Measurements from ENCODE around the gene UBIAD1. TPM values are rescaled to one million over a fixed set of nuclear protein-coding genes. Genes with fewer than 3 reads are reported as not detected.

The UBIAD1 gene
- total RNA-seq, 1 experiment from 2014 or later, result 14.8 TPM

- POLR2A ChIA-PET (ENCODE audit: unreplicated experiment), result no interaction called here
- H3F3A ChIP-seq (ENCODE audit: low read length, unreplicated experiment), result no peaks in the 10 kb centered on the region
- CTCF ChIA-PET, result interaction anchor here (0.5 to 0.6 kb wide), 2 partner anchors 24 to 474 kb away, joined by 3 to 4 read pairs; partner anchors contain the start of gene MTOR
- no peak overlapping the region for H3K27ac ChIP-seq (ENCODE audit: low read length)
- H3K79me2 ChIP-seq (ENCODE audit: low read length), result peaks cover 20% of the 10 kb centered on the region
- H2AFZ ChIP-seq (ENCODE audit: low read length), result no peak overlapping the region
- H3K9me2 ChIP-seq (replicated peaks; ENCODE audit: low read length), result no peaks in the 10 kb centered on the region
- ATAC-seq (no peak), DNase-seq (no peak)
- H3K9me3 ChIP-seq (ENCODE audit: low read length), result no peaks in the 10 kb centered on the region
- TF ChIP-seq, protein P1, sequence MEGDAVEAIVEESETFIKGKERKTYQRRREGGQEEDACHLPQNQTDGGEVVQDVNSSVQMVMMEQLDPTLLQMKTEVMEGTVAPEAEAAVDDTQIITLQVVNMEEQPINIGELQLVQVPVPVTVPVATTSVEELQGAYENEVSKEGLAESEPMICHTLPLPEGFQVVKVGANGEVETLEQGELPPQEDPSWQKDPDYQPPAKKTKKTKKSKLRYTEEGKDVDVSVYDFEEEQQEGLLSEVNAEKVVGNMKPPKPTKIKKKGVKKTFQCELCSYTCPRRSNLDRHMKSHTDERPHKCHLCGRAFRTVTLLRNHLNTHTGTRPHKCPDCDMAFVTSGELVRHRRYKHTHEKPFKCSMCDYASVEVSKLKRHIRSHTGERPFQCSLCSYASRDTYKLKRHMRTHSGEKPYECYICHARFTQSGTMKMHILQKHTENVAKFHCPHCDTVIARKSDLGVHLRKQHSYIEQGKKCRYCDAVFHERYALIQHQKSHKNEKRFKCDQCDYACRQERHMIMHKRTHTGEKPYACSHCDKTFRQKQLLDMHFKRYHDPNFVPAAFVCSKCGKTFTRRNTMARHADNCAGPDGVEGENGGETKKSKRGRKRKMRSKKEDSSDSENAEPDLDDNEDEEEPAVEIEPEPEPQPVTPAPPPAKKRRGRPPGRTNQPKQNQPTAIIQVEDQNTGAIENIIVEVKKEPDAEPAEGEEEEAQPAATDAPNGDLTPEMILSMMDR (conservative IDR thresholded peaks at IDR 0.05; ENCODE audit: low read depth, low read length), result no peak
- TF ChIP-seq EZH2 (IDR thresholded peaks at IDR 0.05; ENCODE audit: low read length, unreplicated experiment) (no peak), EZH2phosphoT487 (IDR thresholded peaks at IDR 0.05; ENCODE audit: borderline replicate concordance, low read length) (no peak)
- BruUV-seq (replicated peaks), result no TSS peak
- 0 out of 2 replicates have a peak, but pooled peaks cover 3% of the 10 kb centered on the region for H4K20me1 ChIP-seq (ENCODE audit: low read length)
- H3K9ac ChIP-seq (ENCODE audit: low read length), result no peak overlapping the region
- no peak overlapping the region for H3K4me2 ChIP-seq (ENCODE audit: low read length)
- H3K4me3 ChIP-seq (ENCODE audit: low read length), result no peak overlapping the region
- H3K27me3 ChIP-seq (ENCODE audit: low read length), result no peaks in the 10 kb centered on the region
- H3K4me1 ChIP-seq (ENCODE audit: insufficient read depth, low read length), result peaks cover under 1% of the 10 kb centered on the region; the same call in 1 of the 2 replicates
- intact Hi-C loops (cut with micrococcal nuclease), result loop anchor here (10.0 kb wide), 1 partner anchor 358 kb away; no protein-coding TSS in a partner anchor
- peaks cover 14% of the 10 kb centered on the region; the same call in 1 of the 2 replicates for H3K36me3 ChIP-seq (ENCODE audit: low read depth, low read length)
Measured at GRCh38 chr1:11286735-11287410, 13.9 kb downstream of the UBIAD1 start.

- TF ChIP-seq EZH2 (IDR thresholded peaks at IDR 0.05; ENCODE audit: low read length, unreplicated experiment) (no peak), EZH2phosphoT487 (IDR thresholded peaks at IDR 0.05; ENCODE audit: borderline replicate concordance, low read length) (no peak)
- TF ChIP-seq, protein P1 (conservative IDR thresholded peaks at IDR 0.05; ENCODE audit: low read depth, low read length), result no peak
- ATAC-seq (no peak), DNase-seq (no peak)
- peaks cover 4% of the 10 kb centered on the region for H3K79me2 ChIP-seq (ENCODE audit: low read length)
- no peaks in the 10 kb centered on the region for H3K9me3 ChIP-seq (ENCODE audit: low read length)
- BruUV-seq (replicated peaks), result no TSS peak
- H3K4me1 ChIP-seq (ENCODE audit: insufficient read depth, low read length), result no peaks in the 10 kb centered on the region
- H3K36me3 ChIP-seq (ENCODE audit: low read depth, low read length), result peaks cover 14% of the 10 kb centered on the region; the same call in 1 of the 2 replicates
- 0 out of 2 replicates have a peak, but pooled peaks cover 3% of the 10 kb centered on the region for H4K20me1 ChIP-seq (ENCODE audit: low read length)
- no peak overlapping the region for H3K9ac ChIP-seq (ENCODE audit: low read length)
- H2AFZ ChIP-seq (ENCODE audit: low read length), result no peak overlapping the region
- CTCF ChIA-PET, result no interaction called here
- H3K4me2 ChIP-seq (ENCODE audit: low read length), result no peak overlapping the region
- no peaks in the 10 kb centered on the region for H3K27me3 ChIP-seq (ENCODE audit: low read length)
- H3K9me2 ChIP-seq (replicated peaks; ENCODE audit: low read length), result no peaks in the 10 kb centered on the region
- POLR2A ChIA-PET (ENCODE audit: unreplicated experiment), result no interaction called here
- intact Hi-C loops (cut with micrococcal nuclease), result loop anchor here (10.0 kb wide), 1 partner anchor 356 kb away; no protein-coding TSS in a partner anchor
- no peaks in the 10 kb centered on the region for H3F3A ChIP-seq (ENCODE audit: low read length, unreplicated experiment)
- no peak overlapping the region for H3K4me3 ChIP-seq (ENCODE audit: low read length)
- no peak overlapping the region for H3K27ac ChIP-seq (ENCODE audit: low read length)
Measured at GRCh38 chr1:11289064-11289463, 16.1 kb downstream of the UBIAD1 start.

DNA sequence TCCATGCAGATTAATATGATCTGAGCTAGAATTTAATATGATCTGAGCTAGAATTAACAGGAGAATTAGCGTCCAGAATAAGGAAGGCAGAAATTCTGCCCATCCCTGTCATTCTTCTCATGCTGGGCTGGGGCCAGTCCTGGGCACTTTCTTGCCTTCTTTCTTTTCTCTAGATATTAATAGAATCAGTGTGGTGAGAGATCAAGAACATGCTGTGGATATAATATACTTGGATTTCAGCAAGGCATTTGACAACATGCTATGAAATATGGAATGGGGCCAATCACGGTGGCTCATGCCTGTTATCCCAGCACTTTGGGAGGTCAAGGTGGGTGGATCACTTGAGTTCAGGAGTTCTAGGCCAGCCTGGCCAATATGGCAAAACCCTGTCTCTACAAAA, 18.1 kb downstream of the UBIAD1 start:
- intact Hi-C loops (cut with micrococcal nuclease), result no loop called here
- Histone ChIP-seq H3K36me3 (ENCODE audit: low read depth, low read length) (peaks cover 14% of the 10 kb centered on the region; the same call in 1 of the 2 replicates), H3K4me3 (ENCODE audit: low read length) (no peak overlapping the region), H3K4me1 (ENCODE audit: insufficient read depth, low read length) (no peaks in the 10 kb centered on the region), H3K9ac (ENCODE audit: low read length) (no peak overlapping the region), H3K9me3 (ENCODE audit: low read length) (no peaks in the 10 kb centered on the region), H3K79me2 (ENCODE audit: low read length) (peaks cover 3% of the 10 kb centered on the region; the same call in 1 of the 2 replicates), H3K4me2 (ENCODE audit: low read length) (no peak overlapping the region), H3K27me3 (ENCODE audit: low read length) (no peaks in the 10 kb centered on the region), H3K27ac (ENCODE audit: low read length) (no peak overlapping the region), H3K9me2 (replicated peaks; ENCODE audit: low read length) (no peaks in the 10 kb centered on the region), H2AFZ (ENCODE audit: low read length) (no peak overlapping the region), H4K20me1 (ENCODE audit: low read length) (0 out of 2 replicates have a peak, but pooled peaks cover 3% of the 10 kb centered on the region), H3F3A (ENCODE audit: low read length, unreplicated experiment) (no peaks in the 10 kb centered on the region)
- TF ChIP-seq, protein P1 (conservative IDR thresholded peaks at IDR 0.05; ENCODE audit: low read depth, low read length), result no peak
- TF ChIP-seq EZH2 (IDR thresholded peaks at IDR 0.05; ENCODE audit: low read length, unreplicated experiment) (no peak), EZH2phosphoT487 (IDR thresholded peaks at IDR 0.05; ENCODE audit: borderline replicate concordance, low read length) (no peak)
- ChIA-PET POLR2A (ENCODE audit: unreplicated experiment) (interaction anchor here (0.8 kb wide), 1 partner anchor 79 kb away, joined by 4 read pairs; no protein-coding TSS in a partner anchor), CTCF (no interaction called here)
- no peak for DNase-seq
- BruUV-seq (replicated peaks), result no TSS peak
- no peak for ATAC-seq
